Central memory CD8-positive, alpha-beta T cell (primary cell): ENCODE measurements around the gene RIMOC1.

Source experiments
- ATAC-seq: fragments of 150-1000 bp; cut with Tn5 transposase; replicated peaks from 2 replicates; pipeline ENCODE4 v1.10.0; 2022; ENCODE audit warnings: mild to moderate bottlenecking, moderate FRiP score, moderate number of reproducible peaks; ENCODE audit not compliant: poor library complexity, severe bottlenecking; ENCODE audit errors: extremely low read depth
- DNase-seq, 2 donors: peaks; one replicate each; pipeline ENCODE4 v3.0.0; 2021; ENCODE audit warnings: low spot score in 2 of 2
- H3K27ac Mint-ChIP-seq: one replicate; pipeline ENCODE4 v1.8.0; 2022; ENCODE audit warnings: low read depth, mild to moderate bottlenecking, moderate library complexity, mixed read lengths
- H3K27me3 Mint-ChIP-seq: one replicate; pipeline ENCODE4 v1.8.0; 2022; ENCODE audit warnings: mixed read lengths
- H3K36me3 Mint-ChIP-seq: one replicate; pipeline ENCODE4 v1.8.0; 2022; ENCODE audit warnings: mild to moderate bottlenecking, moderate library complexity, mixed read lengths; ENCODE audit not compliant: insufficient read depth
- H3K4me1 Mint-ChIP-seq: one replicate; pipeline ENCODE4 v1.8.0; 2022; ENCODE audit warnings: mixed read lengths
- H3K4me3 Mint-ChIP-seq: one replicate; pipeline ENCODE4 v1.8.0; 2022; ENCODE audit warnings: mild to moderate bottlenecking, moderate library complexity, mixed read lengths
- H3K9me3 Mint-ChIP-seq: one replicate; pipeline ENCODE4 v1.8.0; 2022; ENCODE audit warnings: mixed read lengths

The RIMOC1 gene

DNA sequence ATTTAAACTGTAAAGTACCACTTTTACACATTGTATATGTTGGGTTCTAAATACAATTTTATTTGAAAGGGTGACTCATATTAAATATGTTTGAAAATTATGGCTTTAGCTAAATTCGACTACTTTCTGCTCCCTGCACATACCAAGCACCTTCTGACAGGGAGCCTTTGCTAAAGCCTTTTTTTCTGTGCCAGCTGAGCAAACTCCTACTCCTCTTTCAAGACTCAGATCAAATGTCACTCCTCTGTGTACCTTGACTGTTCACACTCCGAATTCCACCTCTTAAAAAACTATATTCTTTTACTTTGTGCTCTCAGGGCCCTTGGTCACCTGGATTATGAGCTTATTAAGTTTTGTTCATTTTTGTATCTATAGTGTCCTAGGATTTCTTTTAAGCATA, 27.5 kb upstream of the RIMOC1 start:
- DNase-seq: no peak
- H3K36me3 Mint-ChIP-seq: peaks cover 2% of the 10 kb centered on the region
- H3K4me3 Mint-ChIP-seq: no peak overlapping the region
- H3K4me1 Mint-ChIP-seq: no peaks in the 10 kb centered on the region
- no peak overlapping the region for H3K27ac Mint-ChIP-seq
- no peaks in the 10 kb centered on the region for H3K9me3 Mint-ChIP-seq
- ATAC-seq: no peak
- H3K27me3 Mint-ChIP-seq: peaks cover 16% of the 10 kb centered on the region

GRCh38 chr5:41877408-41877807, 26.7 kb upstream of the RIMOC1 start:
- Mint-ChIP-seq H3K36me3 (peaks cover 2% of the 10 kb centered on the region), H3K4me1 (no peaks in the 10 kb centered on the region), H3K4me3 (no peak overlapping the region), H3K27me3 (peaks cover 16% of the 10 kb centered on the region), H3K27ac (no peak overlapping the region), H3K9me3 (no peaks in the 10 kb centered on the region)
- DNase-seq: no peak
- ATAC-seq: no peak

DNA sequence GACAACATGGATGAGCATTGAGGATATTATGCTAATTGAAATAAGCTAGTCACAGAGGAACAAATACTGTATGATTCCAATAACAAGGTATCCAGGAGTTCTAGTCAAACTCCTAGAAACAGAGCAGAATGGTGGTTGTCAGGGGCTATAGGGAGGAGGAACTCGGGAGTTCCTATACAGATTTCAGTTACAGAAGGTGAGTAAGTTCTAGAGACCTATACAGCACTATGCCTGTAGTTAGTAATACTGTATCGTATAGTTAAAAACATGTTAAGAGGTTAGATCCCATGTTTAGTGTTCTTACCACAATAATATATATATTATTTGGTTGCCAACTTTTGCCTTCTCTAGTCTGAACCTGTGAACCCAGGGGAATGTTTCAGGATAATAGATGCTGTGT, 26.0 kb upstream of the RIMOC1 start:
- H3K4me1 Mint-ChIP-seq: no peaks in the 10 kb centered on the region
- H3K36me3 Mint-ChIP-seq: peaks cover 2% of the 10 kb centered on the region
- DNase-seq: no peak
- H3K27ac Mint-ChIP-seq: no peak overlapping the region
- no peaks in the 10 kb centered on the region for H3K9me3 Mint-ChIP-seq
- H3K4me3 Mint-ChIP-seq: no peak overlapping the region
- H3K27me3 Mint-ChIP-seq: peaks cover 16% of the 10 kb centered on the region
- no peak for ATAC-seq

- no peak for ATAC-seq
- no peak overlapping the region for H3K4me3 Mint-ChIP-seq
Observed at GRCh38 chr5:41878643-41879478, 25.3 kb upstream of the RIMOC1 start.

GRCh38 chr5:41882765-41883164, 21.4 kb upstream of the RIMOC1 start:
- ATAC-seq (no peak), DNase-seq (no peak)
- no peaks in the 10 kb centered on the region for H3K36me3 Mint-ChIP-seq
- no peak overlapping the region for H3K4me3 Mint-ChIP-seq
- H3K27me3 Mint-ChIP-seq: peaks cover 25% of the 10 kb centered on the region
- no peaks in the 10 kb centered on the region for H3K4me1 Mint-ChIP-seq
- H3K9me3 Mint-ChIP-seq: no peaks in the 10 kb centered on the region
- no peak overlapping the region for H3K27ac Mint-ChIP-seq

More at GRCh38 chr5:41878643-41879478, 25.3 kb upstream of the RIMOC1 start:
- H3K27ac Mint-ChIP-seq: no peak overlapping the region
- no peak for DNase-seq
- H3K9me3 Mint-ChIP-seq: no peaks in the 10 kb centered on the region
- H3K27me3 Mint-ChIP-seq: peaks cover 16% of the 10 kb centered on the region
- no peaks in the 10 kb centered on the region for H3K4me1 Mint-ChIP-seq
- peaks cover 2% of the 10 kb centered on the region for H3K36me3 Mint-ChIP-seq

DNA sequence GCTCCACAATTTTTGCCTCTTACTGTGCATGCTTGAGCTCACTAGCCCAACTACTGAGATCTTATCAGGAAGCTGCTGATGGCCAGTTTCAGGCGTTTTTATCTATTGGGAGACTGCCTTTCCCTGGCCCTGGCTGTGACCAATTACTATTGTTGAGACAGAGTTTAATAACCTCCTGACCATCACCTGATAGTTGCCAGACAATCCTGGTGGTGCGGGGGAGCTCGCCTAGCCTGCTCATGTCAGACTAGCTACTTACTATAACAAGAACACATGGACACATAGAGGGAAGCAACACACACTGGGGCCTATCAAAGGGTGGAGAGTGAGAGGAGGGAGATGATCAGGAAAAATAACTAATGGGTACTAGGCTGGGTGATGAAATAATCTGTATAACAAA, 20.9 kb upstream of the RIMOC1 start:
- Mint-ChIP-seq H3K4me3 (no peak overlapping the region), H3K27me3 (peaks cover 30% of the 10 kb centered on the region), H3K27ac (no peak overlapping the region), H3K9me3 (no peaks in the 10 kb centered on the region), H3K4me1 (no peaks in the 10 kb centered on the region), H3K36me3 (no peaks in the 10 kb centered on the region)
- ATAC-seq (no peak), DNase-seq (no peak)

DNA sequence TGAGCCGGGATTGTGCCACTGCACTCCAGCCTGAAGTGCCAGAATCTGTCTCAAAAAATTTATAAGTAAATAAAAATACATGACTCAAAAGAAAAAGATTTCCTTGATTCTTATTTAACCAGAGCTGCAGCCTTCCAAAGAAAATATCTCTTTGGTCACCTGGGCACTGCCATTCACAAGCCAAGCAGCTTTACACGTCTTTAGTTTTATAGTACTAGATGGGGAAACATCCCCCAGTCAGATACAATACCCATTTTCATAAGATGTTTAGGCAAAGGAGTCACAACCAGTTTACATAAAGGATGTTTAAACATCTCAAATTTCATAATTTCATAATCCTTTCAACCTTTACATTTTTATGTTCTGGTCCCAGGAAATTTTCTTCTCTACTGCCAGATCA, 20.2 kb upstream of the RIMOC1 start:
- ATAC-seq (no peak), DNase-seq (no peak)
- peaks cover 30% of the 10 kb centered on the region for H3K27me3 Mint-ChIP-seq
- no peak overlapping the region for H3K27ac Mint-ChIP-seq
- H3K36me3 Mint-ChIP-seq: no peaks in the 10 kb centered on the region
- no peaks in the 10 kb centered on the region for H3K4me1 Mint-ChIP-seq
- no peak overlapping the region for H3K4me3 Mint-ChIP-seq
- H3K9me3 Mint-ChIP-seq: no peaks in the 10 kb centered on the region

DNA sequence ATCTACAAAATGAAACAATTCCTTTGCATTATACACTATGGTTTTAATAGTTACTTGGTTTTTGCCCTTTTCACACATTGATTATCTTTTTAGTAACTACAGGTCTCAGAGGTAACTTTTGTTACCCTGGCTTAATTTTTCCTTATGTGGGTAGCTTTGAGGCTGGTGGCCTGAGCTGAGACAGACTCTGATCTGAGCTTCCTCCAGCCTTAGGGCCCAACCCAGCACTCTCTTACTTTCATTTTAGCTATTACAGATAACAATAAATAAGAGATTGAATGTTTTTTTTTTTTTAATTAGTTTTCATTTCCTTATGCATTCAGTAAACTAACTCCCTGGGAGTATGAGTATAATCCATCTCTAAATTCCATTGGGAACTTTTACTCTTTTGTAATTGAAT, 18.9 kb upstream of the RIMOC1 start:
- H3K36me3 Mint-ChIP-seq: no peaks in the 10 kb centered on the region
- H3K27me3 Mint-ChIP-seq: peaks cover 30% of the 10 kb centered on the region
- no peak for DNase-seq
- no peak for ATAC-seq
- no peaks in the 10 kb centered on the region for H3K9me3 Mint-ChIP-seq
- no peaks in the 10 kb centered on the region for H3K4me1 Mint-ChIP-seq
- H3K27ac Mint-ChIP-seq: no peak overlapping the region
- no peak overlapping the region for H3K4me3 Mint-ChIP-seq

DNA sequence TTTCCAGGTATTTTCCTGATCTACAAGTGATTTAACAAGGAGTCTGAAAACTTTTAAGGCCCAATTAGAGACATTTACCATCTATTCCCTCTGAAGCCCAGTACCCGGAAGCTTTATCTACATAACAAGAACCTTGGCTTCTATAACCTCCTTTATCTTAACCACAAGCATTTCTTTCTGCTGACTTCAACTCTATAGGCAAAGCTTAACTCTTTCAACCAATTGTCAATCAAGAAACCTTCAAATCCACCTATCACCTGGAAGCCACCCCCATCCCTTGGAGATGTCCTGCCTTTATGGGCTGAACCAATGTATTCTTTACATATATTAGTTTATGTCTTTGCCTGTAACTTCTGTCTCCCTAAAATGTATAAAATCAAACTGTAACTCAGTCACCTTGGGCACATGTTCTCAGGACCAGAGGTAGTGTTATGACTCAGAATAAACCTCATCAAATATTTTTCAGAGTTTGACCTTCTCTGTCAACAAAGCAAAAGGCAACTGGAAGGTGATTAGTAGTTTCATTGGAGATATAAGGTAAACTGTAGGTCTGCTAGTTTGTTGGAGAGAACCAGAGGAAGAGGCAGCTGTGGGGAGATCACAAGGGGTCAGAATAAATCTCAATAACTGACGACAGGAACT, 13.0 kb upstream of the RIMOC1 start:
- Mint-ChIP-seq H3K27me3 (peaks cover 65% of the 10 kb centered on the region), H3K27ac (no peak overlapping the region), H3K36me3 (no peaks in the 10 kb centered on the region), H3K4me3 (no peak overlapping the region), H3K4me1 (no peaks in the 10 kb centered on the region), H3K9me3 (no peaks in the 10 kb centered on the region)
- no peak for DNase-seq
- no peak for ATAC-seq

GRCh38 chr5:41892031-41892430, 12.1 kb upstream of the RIMOC1 start:
- Mint-ChIP-seq H3K36me3 (no peaks in the 10 kb centered on the region), H3K27me3 (peaks cover 72% of the 10 kb centered on the region), H3K27ac (no peak overlapping the region), H3K4me3 (no peak overlapping the region), H3K4me1 (no peaks in the 10 kb centered on the region), H3K9me3 (no peaks in the 10 kb centered on the region)
- no peak for DNase-seq
- no peak for ATAC-seq

GRCh38 chr5:41893074-41893851, 10.9 kb upstream of the RIMOC1 start:
- DNase-seq (no peak), ATAC-seq (no peak)
- H3K27ac Mint-ChIP-seq: peak overlapping the region; percentile 56
- H3K27me3 Mint-ChIP-seq: peaks cover 70% of the 10 kb centered on the region
- H3K4me1 Mint-ChIP-seq: no peaks in the 10 kb centered on the region
- H3K4me3 Mint-ChIP-seq: no peak overlapping the region
- H3K9me3 Mint-ChIP-seq: no peaks in the 10 kb centered on the region
- H3K36me3 Mint-ChIP-seq: no peaks in the 10 kb centered on the region

- no peaks in the 10 kb centered on the region for H3K36me3 Mint-ChIP-seq
- ATAC-seq: no peak
- no peak overlapping the region for H3K4me3 Mint-ChIP-seq
Observed at GRCh38 chr5:41896230-41896629, 7.9 kb upstream of the RIMOC1 start.

More at GRCh38 chr5:41896230-41896629, 7.9 kb upstream of the RIMOC1 start:
- no peak overlapping the region for H3K27ac Mint-ChIP-seq
- H3K9me3 Mint-ChIP-seq: no peaks in the 10 kb centered on the region
- no peaks in the 10 kb centered on the region for H3K4me1 Mint-ChIP-seq
- no peak for DNase-seq
- H3K27me3 Mint-ChIP-seq: peaks cover 50% of the 10 kb centered on the region
